Measurements from ENCODE around the gene LDLRAD3.

DNA sequence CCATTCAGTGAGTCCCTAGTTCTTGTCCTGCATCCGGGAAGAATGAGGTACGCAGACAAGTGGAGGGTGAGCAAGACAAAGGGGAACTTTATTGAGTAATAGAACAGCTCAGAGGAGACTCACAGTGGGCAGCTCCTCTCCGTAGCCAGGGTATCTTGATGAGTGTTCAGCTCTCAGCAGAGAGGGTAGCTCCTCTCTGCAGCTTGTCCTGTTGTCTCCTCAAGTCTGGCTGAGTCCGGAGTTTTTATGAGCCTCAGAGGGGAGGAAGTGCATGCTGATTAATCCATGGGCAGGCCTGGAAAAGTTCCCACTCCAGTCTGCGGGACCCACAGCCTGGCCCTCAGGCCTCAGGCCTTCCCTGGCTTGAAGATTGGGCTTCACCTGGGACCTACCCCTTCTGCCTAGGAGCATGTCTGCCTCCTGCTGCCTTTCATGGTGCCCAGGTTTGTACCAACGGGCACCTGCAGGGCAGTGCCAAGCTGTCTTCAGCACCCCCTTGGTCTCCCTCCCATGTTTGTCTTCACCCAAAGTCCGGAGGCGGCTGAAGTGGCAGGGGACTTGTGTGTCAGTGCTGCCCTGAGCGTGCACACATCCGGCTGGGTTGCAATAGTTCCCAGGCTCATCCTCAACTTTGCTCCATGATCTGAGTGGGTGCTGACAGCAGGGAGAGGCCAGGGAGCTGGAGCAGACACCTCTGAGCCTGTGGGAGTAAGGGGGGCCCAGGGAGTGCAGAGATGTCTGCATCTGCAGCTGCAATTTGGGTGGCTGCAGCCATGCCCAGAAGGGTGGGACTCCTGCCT is 134.2 kb downstream of the LDLRAD3 start:
- TF ChIP-seq GATA2 (IDR thresholded peaks at IDR 0.05; ENCODE audit: low read depth, low read length) (no peak), GATA3 (IDR thresholded peaks at IDR 0.05; ENCODE audit: low read depth, low read length) (no peak)

All from SH-SY5Y (cell line).